ENCODE measurements around the gene SMYD3.

GRCh38 chr1:246382589-246383238, 124.4 kb downstream of the SMYD3 start:
- no peak for TF ChIP-seq CTCF (IDR thresholded peaks at IDR 0.05; ENCODE audit: poor library complexity, severe bottlenecking)
- TF ChIP-seq EP300 (conservative IDR thresholded peaks at IDR 0.05; ENCODE audit: poor library complexity, severe bottlenecking): no peak
- TF ChIP-seq TAF1 (IDR thresholded peaks at IDR 0.05; ENCODE audit: low read depth): no peak
- TF ChIP-seq REST (IDR thresholded peaks at IDR 0.05; ENCODE audit: borderline replicate concordance): no peak
- no peak for TF ChIP-seq POLR2AphosphoS5 (IDR thresholded peaks at IDR 0.05)
- TF ChIP-seq EZH2 (IDR thresholded peaks at IDR 0.05; ENCODE audit: borderline replicate concordance, insufficient read depth, low read length, poor library complexity, severe bottlenecking): no peak
- TF ChIP-seq MXI1 (conservative IDR thresholded peaks at IDR 0.05; ENCODE audit: poor library complexity, severe bottlenecking): no peak

Measured in neural cell (in vitro differentiated cells).